ENCODE data around the gene CLIP1.
"Not testable (repeated sequence)": the region's sequence is repeated elsewhere in the genome, so short reads cannot be mapped to it uniquely, and the experiment has no call there.

The CLIP1 gene

DNA sequence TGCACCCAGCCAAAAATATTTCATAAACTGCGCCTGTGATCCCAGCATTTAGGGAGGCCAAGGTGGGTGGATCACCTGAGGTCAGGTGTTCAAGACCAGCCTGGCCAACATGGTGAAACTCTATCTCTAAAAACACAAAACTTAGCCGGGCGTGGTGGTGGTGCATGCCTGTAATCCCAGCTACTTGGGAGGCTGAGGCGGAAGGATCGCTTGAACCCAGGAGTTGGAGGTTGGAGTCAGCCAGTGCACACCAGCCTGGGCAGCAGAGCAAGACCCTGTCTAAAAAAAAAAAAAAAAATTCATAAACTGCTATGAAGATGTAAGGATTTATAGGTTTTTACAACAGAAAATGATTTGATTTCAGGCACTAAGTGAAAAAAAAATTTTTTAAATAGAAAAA lies 6.6 kb upstream of the CLIP1 start:
- not testable (repeated sequence) for DNase-seq

DNA sequence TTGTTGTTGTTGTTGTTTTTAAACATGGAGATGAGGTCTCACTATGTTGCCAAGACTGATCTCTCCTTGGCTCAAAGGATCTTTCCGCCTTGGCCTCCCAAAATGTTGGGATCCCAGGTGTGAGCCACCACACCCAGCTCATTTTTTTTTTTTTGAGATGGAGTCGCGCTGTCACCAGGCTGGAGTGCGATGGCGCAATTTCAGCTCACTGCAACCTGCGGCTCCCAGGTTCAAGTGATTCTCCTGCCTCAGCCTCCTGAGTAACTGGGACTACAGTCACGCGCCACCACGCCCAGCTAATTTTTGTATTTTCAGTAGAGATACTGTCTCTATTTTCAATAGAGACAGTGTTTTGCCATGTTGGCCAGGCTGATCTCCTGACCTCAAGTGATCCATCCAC lies 4.9 kb upstream of the CLIP1 start:
- DNase-seq: no peak

DNA sequence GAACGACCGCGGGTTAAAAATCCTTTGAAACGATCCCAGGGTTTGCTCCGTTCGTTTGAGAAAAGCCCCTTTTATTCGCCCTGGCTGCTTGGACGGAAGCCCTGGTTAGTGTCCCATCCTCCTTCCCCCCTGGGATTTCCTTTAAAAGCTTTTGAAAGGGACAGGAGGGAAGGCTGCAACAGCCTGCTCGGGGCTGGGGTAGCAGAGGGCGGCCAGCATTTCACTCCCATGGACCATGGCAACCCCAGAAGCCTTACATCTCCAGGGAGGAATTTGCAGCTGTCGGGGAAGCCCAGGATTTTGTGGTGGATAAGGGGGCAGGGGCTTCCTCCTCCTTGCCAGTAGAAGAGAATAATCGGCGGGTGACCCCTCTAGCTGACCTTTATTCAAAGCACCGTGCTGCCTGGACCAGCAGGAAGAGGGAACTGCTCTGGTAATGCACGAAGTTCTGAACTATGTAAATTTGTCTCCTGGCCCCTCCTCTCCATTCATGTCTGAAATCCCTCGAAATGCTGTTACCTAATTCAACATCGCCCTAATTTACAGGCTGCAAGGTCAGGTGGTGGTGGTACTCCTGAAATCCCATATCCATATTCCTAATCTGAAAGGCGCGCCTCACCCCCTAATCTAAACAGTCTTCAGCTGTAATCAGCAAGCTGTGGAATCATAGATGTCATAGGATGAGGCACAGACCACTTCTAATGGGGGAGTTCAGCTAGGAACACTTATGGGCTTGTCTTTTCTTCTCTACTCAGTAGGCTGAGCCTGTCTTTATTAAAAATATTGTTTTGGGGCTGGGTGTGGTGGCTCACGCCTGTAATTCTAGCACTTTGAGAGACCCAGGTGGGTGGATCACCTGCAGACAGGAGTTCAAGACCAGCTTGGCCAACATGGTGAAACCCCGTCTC lies 1.0 kb upstream of the CLIP1 start:
- peak; percentile 87 for DNase-seq

DNA sequence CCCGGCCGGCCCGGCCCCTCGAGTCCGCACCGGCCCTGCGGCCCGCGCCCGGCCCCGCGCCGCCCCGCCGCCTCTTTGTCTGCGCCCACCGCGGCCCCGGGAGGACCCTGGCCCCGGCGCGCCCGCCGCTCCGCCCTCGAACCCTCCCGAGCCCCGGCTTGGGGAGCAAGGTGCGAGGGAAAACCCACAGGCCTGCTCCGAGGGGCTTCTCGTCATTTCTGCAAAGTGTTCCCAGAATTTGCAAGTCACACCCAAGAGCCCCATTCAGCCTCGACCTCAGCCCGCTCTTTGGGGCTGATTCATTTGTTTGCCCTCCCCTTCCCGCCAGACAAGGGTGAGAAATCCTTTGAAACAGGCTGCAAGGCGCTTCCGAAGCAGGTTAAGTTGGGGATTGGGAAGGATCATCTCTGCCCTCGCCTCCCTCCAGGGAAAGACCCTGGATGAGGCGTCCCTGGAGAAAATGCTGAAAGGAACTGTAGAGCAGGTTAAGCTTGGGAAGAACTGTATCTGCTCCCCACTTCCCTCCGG lies 325 bp upstream of the CLIP1 start:
- peak; percentile 80 for DNase-seq

DNA sequence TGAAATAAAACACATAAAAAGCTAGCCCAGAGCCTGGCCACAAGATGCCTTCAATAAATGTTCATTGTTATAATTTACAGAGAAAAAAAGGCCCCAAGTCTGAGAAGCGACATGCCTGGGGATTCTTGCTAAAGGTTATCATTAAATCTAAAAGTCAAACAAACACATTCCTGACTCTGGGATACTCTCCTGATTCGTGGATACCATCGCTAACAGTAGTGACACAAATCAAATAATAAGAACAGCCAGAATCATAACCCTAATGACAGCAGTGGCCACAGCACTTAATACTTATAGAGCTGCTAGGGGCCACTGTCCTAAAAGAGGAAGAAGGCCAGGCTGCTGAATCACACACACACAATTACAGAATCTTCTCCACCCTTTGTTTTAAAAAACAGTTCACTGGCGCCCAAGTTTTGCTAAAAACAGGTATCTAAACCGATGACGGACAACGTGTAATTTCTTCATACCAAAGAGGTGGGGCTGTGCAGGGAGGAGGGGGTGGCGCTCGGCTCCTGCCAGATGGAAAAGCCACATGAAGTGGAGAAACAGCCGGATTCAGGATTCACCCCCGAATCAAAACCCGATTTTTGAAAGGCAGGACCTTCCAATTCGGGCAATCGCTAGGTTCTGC lies 1.2 kb downstream of the CLIP1 start:
- no peak for DNase-seq

DNA sequence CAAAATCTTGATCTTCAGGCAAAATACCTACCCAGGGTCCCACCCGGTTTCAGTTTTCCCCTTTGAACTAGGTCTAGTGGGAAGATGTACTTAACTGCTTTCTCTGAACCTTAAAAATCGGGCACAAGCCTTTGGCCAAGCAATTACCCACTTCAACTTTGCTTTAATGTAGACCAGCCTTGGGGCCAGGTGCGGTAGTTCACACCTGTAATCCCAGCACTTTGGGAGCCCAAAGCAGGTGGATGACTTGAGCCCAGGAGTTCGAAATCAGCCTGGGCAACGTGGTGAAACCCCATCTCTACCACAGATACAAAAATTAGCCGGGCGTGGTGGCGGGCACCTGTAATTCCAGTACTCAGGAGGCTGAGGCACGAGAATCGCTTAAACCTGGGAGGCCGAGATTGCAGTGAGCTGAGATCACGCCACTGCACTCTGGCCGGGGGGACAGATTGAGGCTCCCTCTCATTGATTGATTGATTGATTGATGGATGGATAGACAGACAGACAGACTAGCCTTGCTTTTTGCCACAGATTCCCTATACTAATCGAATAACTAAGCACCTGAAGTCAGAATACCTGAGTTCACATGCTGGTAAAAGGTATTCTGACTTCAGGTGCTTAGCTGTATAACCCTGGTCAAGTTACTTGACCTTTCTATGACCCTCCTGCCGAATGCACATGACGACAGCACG lies 1.9 kb downstream of the CLIP1 start:
- DNase-seq: no peak

DNA sequence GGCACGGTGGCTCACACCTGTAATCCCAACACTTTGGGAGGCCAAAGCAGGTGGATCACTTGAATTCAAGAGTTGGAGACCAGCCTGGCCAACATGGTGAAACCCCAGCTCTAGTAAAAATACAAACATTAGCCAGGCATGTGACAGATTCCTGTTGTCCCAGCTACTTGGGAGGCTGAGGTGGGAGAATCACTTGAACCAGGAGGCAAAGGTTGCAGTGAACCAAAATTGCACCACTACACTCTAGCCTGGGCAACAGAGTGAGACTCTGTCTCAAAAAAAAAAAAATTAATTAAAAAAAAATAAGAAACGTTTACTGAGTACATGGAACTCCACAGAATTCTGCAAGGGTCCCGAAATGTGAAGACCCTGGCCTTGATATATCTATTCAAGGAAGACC lies 3.4 kb downstream of the CLIP1 start:
- DNase-seq: not testable (repeated sequence)

DNA sequence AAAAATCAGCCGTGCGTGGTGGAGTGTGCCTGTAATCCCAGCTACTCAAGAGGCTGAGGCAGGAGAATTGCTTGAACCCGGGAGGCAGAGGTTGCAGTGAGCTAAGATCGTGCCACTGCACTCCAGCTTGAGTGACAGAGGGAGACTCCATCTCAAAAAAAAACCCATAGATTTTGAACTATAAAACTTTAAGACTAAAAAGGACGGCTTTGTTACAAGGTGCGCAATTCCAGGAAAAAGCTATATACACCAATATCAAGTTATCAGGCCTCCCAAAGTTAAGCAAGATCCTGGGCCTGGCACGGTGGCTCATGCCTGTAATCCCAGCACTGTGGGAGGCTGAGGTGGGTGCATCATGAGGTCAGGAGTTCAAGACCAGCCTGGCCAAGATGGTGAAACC lies 6.8 kb downstream of the CLIP1 start:
- not testable (repeated sequence) for DNase-seq

DNA sequence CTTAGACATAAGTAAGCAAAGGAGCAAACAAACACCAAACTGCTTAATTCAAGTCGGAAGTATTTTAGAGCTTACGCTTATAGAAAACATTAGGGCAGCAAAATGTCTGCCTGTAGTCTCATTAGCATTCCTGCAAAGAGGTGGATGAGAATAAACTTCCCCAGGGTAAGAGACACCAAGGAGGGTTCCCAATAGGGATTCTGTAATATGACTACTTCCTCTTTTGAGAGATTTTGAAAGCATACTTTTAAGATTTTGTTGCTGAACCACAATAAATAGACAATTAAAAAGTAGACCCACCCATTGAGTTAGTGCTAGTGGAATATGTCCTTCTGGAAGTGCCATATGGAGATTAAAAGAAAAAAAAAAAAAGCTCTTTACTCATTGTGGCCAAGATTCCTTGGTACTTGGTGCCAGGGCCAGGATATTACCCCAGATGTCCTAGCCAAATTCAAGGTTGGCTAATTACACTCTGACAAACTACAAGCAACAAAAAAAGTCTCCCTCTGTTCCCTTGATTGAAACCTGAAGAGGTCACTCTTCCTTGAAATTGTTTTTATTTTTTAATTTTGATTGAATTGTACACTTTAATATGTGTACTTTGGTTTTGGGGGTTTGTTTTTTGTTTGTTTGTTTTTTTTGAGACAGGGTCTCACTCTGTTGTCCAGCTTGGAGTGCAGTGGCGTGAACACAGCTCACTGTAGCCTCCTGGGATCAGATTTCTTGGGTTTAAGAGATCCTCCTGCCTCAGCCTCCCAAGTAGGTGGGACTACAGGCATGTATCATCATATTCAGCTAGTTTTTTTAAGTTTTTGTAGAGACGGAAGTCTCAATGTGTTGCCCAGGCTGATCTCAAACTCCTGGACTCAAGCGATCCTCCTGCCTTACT lies 8.7 kb downstream of the CLIP1 start:
- DNase-seq: no peak

DNA sequence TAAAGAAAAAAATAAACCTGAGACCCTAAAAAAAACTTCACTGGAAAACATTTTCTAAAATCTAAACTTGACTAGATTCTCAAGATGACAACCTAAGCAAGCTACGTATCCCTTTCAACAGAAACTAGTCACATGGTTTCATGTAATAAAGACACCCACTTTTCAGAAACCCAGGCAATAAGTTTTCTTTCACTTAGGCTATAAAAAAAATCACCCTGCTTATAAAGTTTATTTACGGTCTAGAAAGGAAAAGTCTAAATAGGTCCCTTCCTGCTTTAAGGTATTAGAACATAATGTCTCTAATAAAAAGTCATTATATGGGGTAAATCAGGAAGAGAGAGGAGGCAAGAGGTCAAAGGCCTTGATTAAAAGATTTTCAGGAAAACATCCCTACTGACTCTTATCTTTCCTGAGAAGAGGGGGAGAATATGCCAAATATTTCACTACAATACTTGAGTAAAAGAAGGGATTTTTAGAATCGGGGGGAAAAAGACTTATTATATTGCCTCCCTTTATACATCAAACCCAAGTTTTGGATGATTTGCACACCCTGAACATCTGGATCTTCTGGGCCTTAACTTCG lies 9.5 kb downstream of the CLIP1 start:
- DNase-seq: no peak

DNA sequence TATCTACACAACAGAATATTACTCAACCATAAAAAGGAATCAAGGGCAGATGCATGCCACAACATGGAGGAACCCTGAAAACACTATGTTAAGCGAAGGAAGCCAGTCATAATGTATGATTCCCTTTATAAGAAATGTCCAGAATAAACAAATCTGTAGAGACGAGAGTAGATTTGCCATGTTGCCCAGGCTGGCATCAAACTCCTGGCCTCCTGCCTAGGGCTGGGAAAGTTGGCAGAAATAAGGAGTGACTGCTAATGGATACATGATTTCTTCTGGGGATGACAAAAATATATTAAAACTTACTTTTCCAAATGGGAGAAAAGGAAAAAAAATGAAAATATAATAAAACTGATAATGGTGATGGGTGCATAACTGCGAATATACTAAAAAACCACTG lies 10.9 kb downstream of the CLIP1 start:
- DNase-seq: no peak

DNA sequence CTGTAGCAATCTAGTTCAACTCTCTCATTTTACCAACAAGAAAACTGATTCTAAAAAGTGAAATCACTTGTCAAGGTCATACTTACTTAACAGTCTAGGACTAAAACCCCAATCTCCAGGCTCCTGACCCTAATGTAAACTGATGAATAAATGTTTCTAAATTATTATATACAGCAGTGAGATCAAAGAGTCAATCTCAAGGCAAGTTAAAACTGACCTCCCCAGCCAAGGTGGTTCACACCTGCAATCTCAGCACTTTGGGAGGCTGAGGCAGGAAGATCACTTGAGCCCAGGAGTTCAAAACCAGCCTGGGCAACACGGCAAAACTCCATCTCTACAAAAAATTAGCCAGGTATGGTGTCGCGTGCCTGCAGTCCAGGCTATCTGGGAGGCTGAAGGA lies 15.3 kb downstream of the CLIP1 start:
- no peak for DNase-seq

DNA sequence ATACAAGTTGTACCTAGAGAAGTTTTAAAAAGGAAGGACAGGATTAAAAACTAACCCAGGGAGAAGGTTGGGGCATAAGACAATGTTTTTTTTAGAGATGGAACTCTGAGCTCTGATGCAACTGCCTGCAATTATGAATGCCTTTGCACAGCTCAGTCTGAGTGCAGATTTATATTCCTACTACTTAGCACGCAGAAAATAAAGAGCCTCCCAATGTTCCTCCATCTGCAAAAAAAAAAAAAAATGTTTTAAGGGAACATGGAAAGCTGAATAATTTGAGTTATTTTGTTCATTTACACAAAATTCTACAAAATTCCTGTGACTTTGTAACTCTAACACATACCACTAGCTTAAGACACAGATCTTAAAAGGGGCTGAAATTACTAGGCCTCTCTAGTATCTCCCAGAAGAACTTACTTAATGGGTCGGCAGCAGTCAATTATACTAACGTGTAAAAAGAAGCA lies 15.7 kb downstream of the CLIP1 start:
- no peak for DNase-seq

DNA sequence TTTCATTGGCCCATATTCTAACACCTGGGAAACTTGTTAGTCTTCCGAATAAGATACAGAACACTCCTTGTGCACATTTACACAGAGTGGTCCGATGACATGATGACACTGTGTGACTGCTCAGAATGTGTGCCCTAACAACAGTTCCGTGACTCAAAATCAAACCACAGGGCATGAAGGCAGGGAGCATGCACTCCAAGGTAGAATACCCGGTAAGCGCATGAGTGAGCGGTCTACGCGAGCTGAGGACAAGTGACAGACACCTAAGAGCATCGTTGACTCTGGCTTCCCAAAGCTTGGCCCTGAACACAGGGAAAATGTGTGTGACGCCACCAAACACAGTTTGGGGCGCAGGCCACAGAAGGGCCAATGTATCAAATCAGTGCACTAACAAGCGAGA lies 18.6 kb downstream of the CLIP1 start:
- no peak for DNase-seq

DNA sequence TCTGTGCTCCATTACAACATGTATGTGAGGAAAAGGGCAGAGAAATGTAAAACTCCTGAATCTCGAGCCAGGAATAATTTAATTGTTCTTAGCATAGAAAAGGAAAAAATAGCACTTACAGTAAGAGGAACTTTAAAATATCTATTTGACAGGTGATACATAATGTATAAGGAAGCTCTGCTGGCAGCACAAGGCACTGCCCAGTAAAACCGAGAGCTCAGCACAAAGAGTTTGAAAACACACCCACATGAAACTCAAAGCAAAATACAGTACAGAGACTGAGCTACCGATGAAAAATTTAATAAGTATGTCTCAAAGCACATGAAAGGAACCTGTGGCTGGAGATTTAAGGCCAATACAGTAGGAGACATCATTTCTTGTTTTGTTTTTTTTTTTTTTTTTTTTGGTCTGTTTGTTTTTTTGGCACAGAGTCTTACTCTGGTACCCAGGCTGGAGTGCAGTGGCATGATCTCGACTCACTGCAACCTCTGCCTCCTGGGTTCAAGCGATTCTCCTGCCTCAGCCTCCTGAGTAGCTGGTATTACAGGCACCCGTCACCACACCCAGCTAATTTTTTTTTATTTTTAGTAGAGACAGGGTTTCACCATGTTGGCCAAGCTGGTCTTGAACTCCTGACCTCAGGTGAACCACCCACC lies 19.2 kb downstream of the CLIP1 start:
- no peak for DNase-seq

DNA sequence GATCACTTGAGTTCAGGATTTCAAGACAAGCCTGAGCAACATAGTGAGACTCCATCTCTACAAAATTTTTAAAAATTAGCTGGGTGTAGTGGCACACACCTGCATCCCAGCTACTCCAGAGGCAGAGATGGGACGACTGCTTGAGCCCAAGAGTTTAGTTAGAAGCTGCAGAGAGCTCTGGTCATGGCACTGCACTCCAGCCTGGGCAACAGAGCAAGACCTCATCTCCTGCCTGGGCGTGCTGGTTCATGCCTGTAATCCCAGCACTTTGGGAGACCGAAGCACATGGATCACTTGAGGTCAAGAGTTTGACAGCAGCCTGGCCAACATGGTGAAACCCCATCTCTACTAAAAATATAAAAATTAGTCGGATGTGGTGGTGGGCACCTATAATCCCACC lies 20.2 kb downstream of the CLIP1 start:
- DNase-seq: no peak

DNA sequence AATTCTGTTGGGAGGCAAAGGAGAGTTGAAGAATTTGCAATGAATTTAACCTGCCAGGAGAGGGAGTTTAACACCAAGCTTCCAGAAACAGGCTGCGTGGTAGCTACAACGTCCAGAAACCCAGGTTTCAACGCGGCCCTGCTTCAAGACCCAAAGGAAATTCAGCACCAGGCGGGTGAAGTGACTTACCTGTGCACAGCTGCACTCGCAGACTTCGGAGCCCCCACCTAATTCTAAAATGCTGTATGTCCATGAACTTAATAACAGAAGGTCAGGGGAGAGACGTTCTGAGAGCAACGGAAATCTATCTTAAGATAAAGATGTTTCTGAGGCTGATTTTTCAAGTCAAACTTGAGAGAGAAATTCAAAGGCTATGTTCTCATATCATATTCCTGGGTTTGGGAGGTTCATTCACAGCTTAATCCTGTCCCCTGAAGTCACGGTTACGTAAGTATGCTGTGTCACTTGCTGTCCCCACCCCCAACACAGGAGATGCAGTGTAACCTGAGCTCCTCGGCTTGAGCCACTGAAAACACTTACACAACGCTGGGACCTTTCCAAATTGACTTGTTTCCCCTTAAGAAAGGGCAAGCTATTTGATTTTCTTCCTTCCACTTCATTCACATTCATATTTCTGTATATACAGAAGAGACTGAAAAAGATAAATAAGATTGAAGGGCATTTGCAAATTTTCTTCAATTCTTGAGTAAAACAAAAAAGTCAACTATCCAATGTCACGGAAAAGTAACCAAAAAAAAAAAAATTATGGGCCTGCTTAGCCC lies 22.7 kb downstream of the CLIP1 start:
- peak; percentile 92 for DNase-seq

DNA sequence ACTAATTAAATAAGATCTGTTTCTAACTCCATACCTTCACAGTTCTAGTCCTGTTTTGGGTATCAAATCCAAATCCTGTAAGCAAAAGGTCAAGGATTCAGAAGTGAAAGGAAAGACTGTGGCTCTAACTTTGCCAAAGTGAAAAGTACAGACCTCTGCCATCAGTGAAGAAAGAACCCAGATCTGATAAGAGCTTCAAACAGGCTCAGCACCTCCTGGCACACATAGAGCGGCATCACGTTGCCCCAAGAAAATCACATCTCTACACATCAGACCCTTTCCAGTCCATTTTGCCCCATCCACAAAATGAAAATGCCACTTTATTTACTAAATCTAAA lies 23.2 kb downstream of the CLIP1 start:
- DNase-seq: no peak

DNA sequence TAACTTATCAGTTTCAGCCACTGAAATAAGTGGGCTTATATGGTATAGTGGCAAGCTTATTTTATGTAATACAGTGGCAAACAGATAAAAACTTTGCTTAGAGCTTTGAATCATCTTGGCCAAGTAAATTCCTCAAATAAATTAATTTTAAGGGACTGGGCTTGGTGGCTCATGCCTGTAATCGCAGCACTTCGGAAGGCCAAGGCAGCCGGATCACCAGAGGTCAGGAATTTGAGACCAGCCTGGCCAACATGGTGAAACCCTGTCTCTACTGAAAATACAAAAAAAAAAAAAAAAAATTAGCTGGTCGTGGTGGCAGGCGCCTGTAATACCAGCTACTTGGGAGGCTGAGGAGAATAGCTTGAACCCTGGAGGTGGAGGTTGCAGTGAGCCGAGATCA lies 24.5 kb downstream of the CLIP1 start:
- DNase-seq: not testable (repeated sequence)

DNA sequence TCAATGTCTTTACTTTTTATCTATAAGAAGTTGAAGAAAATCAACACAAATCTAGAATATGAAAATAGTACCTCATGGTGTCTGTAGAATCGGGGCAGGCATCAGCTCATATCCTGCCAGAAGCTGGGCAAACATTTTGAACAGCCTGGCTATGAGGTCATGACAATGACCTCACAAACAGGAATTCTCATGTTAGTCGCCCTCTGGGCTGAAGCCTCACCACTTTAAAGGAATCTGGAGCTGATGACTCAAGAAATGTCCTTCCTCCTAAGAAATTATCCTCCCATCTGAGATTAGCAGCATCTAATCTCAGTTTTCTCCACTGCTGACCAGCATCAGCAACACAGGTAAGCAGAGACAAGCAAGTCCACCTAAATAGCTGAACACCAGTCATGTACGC lies 27.1 kb downstream of the CLIP1 start:
- peak; percentile 87 for DNase-seq

All from islet precursor cell (in vitro differentiated cells).